B cell (primary cell): ENCODE measurements around the gene RSPH4A. TPM values are rescaled to one million over a fixed set of nuclear protein-coding genes. Genes with fewer than 3 reads are reported as not detected.
A peak's percentile ranks its signal among the peaks of the same experiment; 100 is the strongest.

Source experiments
- ATAC-seq: fragments of 200-7000 bp; cut with Tn5 transposase; one replicate; pipeline ENCODE4 v1.10.0; 2021; ENCODE audit warnings: low read depth, mild to moderate bottlenecking, moderate number of reproducible peaks, moderate library complexity
- CTCF ChIA-PET: fragments of 350-600 bp; sonication (Branson Sonifier 250); formaldehyde crosslinking; loops from one replicate; lab custom pipeline; 2021; ENCODE audit warnings: antibody characterized with exemption, inconsistent platforms; lab: Charles Lee
- POLR2A ChIA-PET: fragments of 350-600 bp; sonication (Branson Sonifier 250); formaldehyde crosslinking; loops from one replicate; lab custom pipeline; 2021; ENCODE audit warnings: antibody characterized with exemption; lab: Charles Lee
- DNase-seq: peaks from one replicate; pipeline ENCODE4 v3.0.0; 2013
- H2AFZ ChIP-seq: 2 replicates; pipeline ENCODE4 v1.6.1; 2012; ENCODE audit warnings: mild to moderate bottlenecking, low read depth, low read length; ENCODE audit not compliant: insufficient read depth, poor library complexity, severe bottlenecking
- H3K27ac ChIP-seq, 2 donors: 1 replicate in 1 of 2; 2 replicates in 1 of 2; pipeline ENCODE4 v1.5.1; 2012 to 2013; ENCODE audit warnings: low read length in 2 of 2, mild to moderate bottlenecking in 2 of 2, moderate library complexity in 1 of 2
- H3K27me3 ChIP-seq, 4 experiments: fragments of 200-600 bp in 1 of 4; sonication (generic) in 1 of 4; replicated peaks in 1 of 4; 1 replicate in 2 of 4; 2 replicates in 2 of 4; pipeline versions ENCODE4 v1.6.1 to v1.7.0; 2013 to 2016; ENCODE audit warnings: low read length in 3 of 4, mild to moderate bottlenecking in 2 of 4, mixed read lengths in 1 of 4, moderate library complexity in 1 of 4; ENCODE audit not compliant: insufficient read depth in 4 of 4, control insufficient read depth in 3 of 4; ENCODE audit errors: control extremely low read depth in 1 of 4
- H3K36me3 ChIP-seq, 2 experiments: replicated peaks in 1 of 2; 1 replicate in 1 of 2; 2 replicates in 1 of 2; pipeline versions ENCODE4 v1.6.1 to v1.7.1; 2013; ENCODE audit warnings: low read length in 1 of 2; ENCODE audit not compliant: insufficient read depth in 2 of 2, control insufficient read depth in 1 of 2; ENCODE audit errors: control extremely low read depth in 1 of 2, extremely low read depth in 1 of 2
- H3K4me1 ChIP-seq, 2 donors: fragments of 200-600 bp in 1 of 2; sonication (generic) in 1 of 2; 1 replicate in 1 of 2; 2 replicates in 1 of 2; pipeline versions ENCODE4 v1.5.1 to v1.6.1; 2013 to 2017; ENCODE audit warnings: low read length in 2 of 2; ENCODE audit not compliant: control insufficient read depth in 2 of 2, insufficient read depth in 2 of 2
- H3K4me2 ChIP-seq: replicated peaks from 2 replicates; pipeline ENCODE3; 2012; ENCODE audit warnings: mild to moderate bottlenecking, low read depth, low read length; ENCODE audit not compliant: poor library complexity, severe bottlenecking
- H3K4me3 ChIP-seq, 5 experiments: fragments of 200-600 bp in 1 of 5; sonication (generic) in 1 of 5; 1 replicate in 3 of 5; 2 replicates in 2 of 5; pipeline versions ENCODE4 v1.5.1 to v1.7.0; 2011 to 2016; ENCODE audit warnings: low read length in 4 of 5, mild to moderate bottlenecking in 4 of 5, low read depth in 2 of 5, control low read depth in 1 of 5, moderate library complexity in 1 of 5; ENCODE audit not compliant: insufficient read depth in 1 of 5; ENCODE audit errors: control extremely low read depth in 1 of 5, extremely low read depth in 1 of 5
- H3K79me2 ChIP-seq: fragments of 200-600 bp; sonication (generic); one replicate; pipeline ENCODE4 v1.6.0; 2016; ENCODE audit warnings: low read length; ENCODE audit not compliant: control insufficient read depth, insufficient read depth
- H3K9ac ChIP-seq: fragments of 200-600 bp; sonication (generic); 2 replicates; pipeline ENCODE4 v1.6.1; 2017; ENCODE audit warnings: mild to moderate bottlenecking, low read length, moderate library complexity
- H3K9me3 ChIP-seq, 3 donors: one replicate each; pipeline versions ENCODE4 v1.6.1 to v1.7.1; 2013; ENCODE audit warnings: low read length in 2 of 3; ENCODE audit not compliant: control insufficient read depth in 2 of 3, insufficient read depth in 1 of 3; ENCODE audit errors: control extremely low read depth in 1 of 3
- H4K20me1 ChIP-seq: 2 replicates; pipeline ENCODE4 v1.6.0; 2012; ENCODE audit warnings: mild to moderate bottlenecking, low read length; ENCODE audit not compliant: insufficient read depth, control insufficient read depth, poor library complexity, severe bottlenecking
- H3K27ac Mint-ChIP-seq: one replicate; pipeline ENCODE4 v1.8.0; 2021; ENCODE audit warnings: mixed read lengths
- H3K27me3 Mint-ChIP-seq: one replicate; pipeline ENCODE4 v1.8.0; 2021; ENCODE audit warnings: mixed read lengths
- H3K4me1 Mint-ChIP-seq: one replicate; pipeline ENCODE4 v1.8.0; 2021; ENCODE audit warnings: mixed read lengths
- H3K4me3 Mint-ChIP-seq: one replicate; pipeline ENCODE4 v1.8.0; 2021; ENCODE audit warnings: mixed read lengths
- H3K9me3 Mint-ChIP-seq: one replicate; pipeline ENCODE4 v1.8.0; 2022; ENCODE audit warnings: mixed read lengths; ENCODE audit not compliant: insufficient read depth
- EZH2 ChIP-seq: IDR thresholded peaks from 2 replicates; pipeline ENCODE4 v1.6.1; 2012; ENCODE audit warnings: borderline replicate concordance, low read depth, mild to moderate bottlenecking, moderate library complexity, low read length; ENCODE audit not compliant: insufficient read depth, poor library complexity, severe bottlenecking
- whole genome bisulfite sequencing: methylation state at CpG from one replicate; pipeline ENCODE4 v1.1.5; 2013; ENCODE audit warnings: missing lambda C conversion rate; ENCODE audit not compliant: insufficient coverage; 5-methylcytosine and 5-hydroxymethylcytosine counted together
- intact Hi-C: fragments of 100-400 bp; cut with micrococcal nuclease; formaldehyde crosslinking; loops from one replicate; pipeline ENCODE4 v1.10.0; 2022
- polyA plus RNA-seq: library from polyadenylated mRNA; depleted of rRNA; stranded (reverse); fragments of >200 nt; gene quantifications from 2 replicates; pipeline ENCODE4 v1.2.3, GENCODE V29; 2012
- total RNA-seq, 2 donors: library from RNA; stranded (reverse); fragments of 120-200 nt in 1 of 2; gene quantifications; 1 replicate in 1 of 2; 2 replicates in 1 of 2; pipeline versions ENCODE4 v1.2.3 to v1.2.4, GENCODE V29; 2013 to 2022
- TF ChIP-seq, protein P1 (sequence below): fragments of 200-600 bp; IDR thresholded peaks from one replicate; pipeline ENCODE4 v1.8.0; 2022; ENCODE audit warnings: antibody characterized with exemption, mild to moderate bottlenecking

Gene RSPH4A
- total and polyA plus RNA-seq, 2 donors (not counting 1 experiment from before 2014, with no cell fraction given) = 0.25 to 0.69 TPM

GRCh38 chr6:116665464-116665863 is 49.2 kb downstream of the RSPH4A start:
- WGBS = 100% methylated on average over 3 of the region's 7 CpGs
- ChIA-PET CTCF (interaction anchor here (1.8 kb wide), 1 partner anchor 15 kb away, joined by 4 read pairs; the partner anchor contains the start of gene KPNA5), POLR2A (no interaction called here)
- peaks cover 48% of the 10 kb centered on the region for H3K4me1 Mint-ChIP-seq
- H3K36me3 ChIP-seq = peaks cover 0 to 3% of the 10 kb centered on the region in 2 experiments
- peaks cover 3% of the 10 kb centered on the region for H3K27me3 Mint-ChIP-seq
- H3K79me2 ChIP-seq = peaks cover 77% of the 10 kb centered on the region
- no peaks in the 10 kb centered on the region for H3K9me3 Mint-ChIP-seq
- H3K4me3 ChIP-seq = no peak overlapping the region
- no peak for TF ChIP-seq EZH2
- TF ChIP-seq, protein P1, sequence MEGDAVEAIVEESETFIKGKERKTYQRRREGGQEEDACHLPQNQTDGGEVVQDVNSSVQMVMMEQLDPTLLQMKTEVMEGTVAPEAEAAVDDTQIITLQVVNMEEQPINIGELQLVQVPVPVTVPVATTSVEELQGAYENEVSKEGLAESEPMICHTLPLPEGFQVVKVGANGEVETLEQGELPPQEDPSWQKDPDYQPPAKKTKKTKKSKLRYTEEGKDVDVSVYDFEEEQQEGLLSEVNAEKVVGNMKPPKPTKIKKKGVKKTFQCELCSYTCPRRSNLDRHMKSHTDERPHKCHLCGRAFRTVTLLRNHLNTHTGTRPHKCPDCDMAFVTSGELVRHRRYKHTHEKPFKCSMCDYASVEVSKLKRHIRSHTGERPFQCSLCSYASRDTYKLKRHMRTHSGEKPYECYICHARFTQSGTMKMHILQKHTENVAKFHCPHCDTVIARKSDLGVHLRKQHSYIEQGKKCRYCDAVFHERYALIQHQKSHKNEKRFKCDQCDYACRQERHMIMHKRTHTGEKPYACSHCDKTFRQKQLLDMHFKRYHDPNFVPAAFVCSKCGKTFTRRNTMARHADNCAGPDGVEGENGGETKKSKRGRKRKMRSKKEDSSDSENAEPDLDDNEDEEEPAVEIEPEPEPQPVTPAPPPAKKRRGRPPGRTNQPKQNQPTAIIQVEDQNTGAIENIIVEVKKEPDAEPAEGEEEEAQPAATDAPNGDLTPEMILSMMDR = no peak
- H2AFZ ChIP-seq = no peak overlapping the region
- peak overlapping the region; percentile 45 for H3K4me2 ChIP-seq
- no peaks in the 10 kb centered on the region for H4K20me1 ChIP-seq
- no peak overlapping the region for H3K9ac ChIP-seq
- no peak for ATAC-seq
- peaks cover 0 to 5% (median 0%) of the 10 kb centered on the region in 3 donors for H3K9me3 ChIP-seq
- intact Hi-C loops = loop anchor here (5.0 to 10.0 kb wide), 2 partner anchors 203 to 651 kb away; partner anchors contain the start of gene CALHM6
- H3K27me3 ChIP-seq = no peaks in the 10 kb centered on the region
- peaks cover 15 to 26% of the 10 kb centered on the region in 2 donors for H3K4me1 ChIP-seq
- peak overlapping the region; percentile 15 for H3K4me3 Mint-ChIP-seq
- no peak for DNase-seq
- no peak overlapping the region for H3K27ac ChIP-seq
- H3K27ac Mint-ChIP-seq = no peak overlapping the region

- no peak overlapping the region for H3K9ac ChIP-seq
- peaks cover 15 to 26% of the 10 kb centered on the region in 2 donors for H3K4me1 ChIP-seq
- intact Hi-C loops = loop anchor here (5.0 to 10.0 kb wide), 2 partner anchors 205 to 652 kb away; partner anchors contain the start of gene CALHM6
Observed at GRCh38 chr6:116666869-116667268, 50.6 kb downstream of the RSPH4A start.

More at GRCh38 chr6:116666869-116667268, 50.6 kb downstream of the RSPH4A start:
- DNase-seq = no peak
- Mint-ChIP-seq H3K27ac (no peak overlapping the region), H3K4me1 (peaks cover 41% of the 10 kb centered on the region), H3K27me3 (peaks cover 11% of the 10 kb centered on the region), H3K4me3 (peak overlapping the region; percentile 46), H3K9me3 (no peaks in the 10 kb centered on the region)
- Histone ChIP-seq H3K27ac (peak overlapping the region in 1 of 2 donors; percentile 5), H3K9me3 (peaks cover 0 to 5% (median 0%) of the 10 kb centered on the region in 3 donors), H3K79me2 (peaks cover 67% of the 10 kb centered on the region), H4K20me1 (no peaks in the 10 kb centered on the region), H3K4me3 (no peak overlapping the region), H2AFZ (no peak overlapping the region), H3K4me2 (peak overlapping the region; percentile 45), H3K27me3 (no peaks in the 10 kb centered on the region), H3K36me3 (peaks cover 0 to 3% of the 10 kb centered on the region in 2 experiments)
- no peak for TF ChIP-seq EZH2
- TF ChIP-seq, protein P1 = no peak
- ChIA-PET CTCF (interaction anchor here (1.8 kb wide), 1 partner anchor 14 kb away, joined by 4 read pairs; the partner anchor contains the start of gene KPNA5), POLR2A (interaction anchor here (2.3 kb wide), 1 partner anchor 14 kb away, joined by 27 read pairs; the partner anchor contains the start of gene KPNA5)
- no peak for ATAC-seq
- WGBS = no CpG with 5 or more reads among the region's 1 CpG
